Measurements from ENCODE around the gene TARBP2.

The TARBP2 gene

DNA sequence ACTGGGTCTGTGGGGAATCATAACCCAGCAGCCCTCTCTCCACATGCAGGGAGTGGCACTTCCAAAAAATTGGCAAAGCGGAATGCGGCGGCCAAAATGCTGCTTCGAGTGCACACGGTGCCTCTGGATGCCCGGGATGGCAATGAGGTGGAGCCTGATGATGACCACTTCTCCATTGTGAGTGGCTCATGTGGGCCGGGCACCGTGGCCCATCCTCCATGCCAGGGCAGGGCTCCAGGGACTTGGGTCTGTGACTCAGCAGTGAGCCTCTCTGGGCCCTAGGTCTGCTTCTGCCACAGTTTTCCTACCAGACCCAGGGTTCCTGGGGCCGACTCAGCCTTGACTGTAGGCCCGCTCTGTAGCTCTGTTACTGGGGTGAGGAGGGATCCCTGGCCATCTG lies 4.0 kb downstream of the TARBP2 start:
- no peak overlapping the region for H3K27ac ChIP-seq
- TF ChIP-seq, protein P1, sequence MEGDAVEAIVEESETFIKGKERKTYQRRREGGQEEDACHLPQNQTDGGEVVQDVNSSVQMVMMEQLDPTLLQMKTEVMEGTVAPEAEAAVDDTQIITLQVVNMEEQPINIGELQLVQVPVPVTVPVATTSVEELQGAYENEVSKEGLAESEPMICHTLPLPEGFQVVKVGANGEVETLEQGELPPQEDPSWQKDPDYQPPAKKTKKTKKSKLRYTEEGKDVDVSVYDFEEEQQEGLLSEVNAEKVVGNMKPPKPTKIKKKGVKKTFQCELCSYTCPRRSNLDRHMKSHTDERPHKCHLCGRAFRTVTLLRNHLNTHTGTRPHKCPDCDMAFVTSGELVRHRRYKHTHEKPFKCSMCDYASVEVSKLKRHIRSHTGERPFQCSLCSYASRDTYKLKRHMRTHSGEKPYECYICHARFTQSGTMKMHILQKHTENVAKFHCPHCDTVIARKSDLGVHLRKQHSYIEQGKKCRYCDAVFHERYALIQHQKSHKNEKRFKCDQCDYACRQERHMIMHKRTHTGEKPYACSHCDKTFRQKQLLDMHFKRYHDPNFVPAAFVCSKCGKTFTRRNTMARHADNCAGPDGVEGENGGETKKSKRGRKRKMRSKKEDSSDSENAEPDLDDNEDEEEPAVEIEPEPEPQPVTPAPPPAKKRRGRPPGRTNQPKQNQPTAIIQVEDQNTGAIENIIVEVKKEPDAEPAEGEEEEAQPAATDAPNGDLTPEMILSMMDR (conservative IDR thresholded peaks at IDR 0.05), result no peak

GRCh38 chr12:53505555-53506449 lies 4.7 kb downstream of the TARBP2 start:
- TF ChIP-seq, protein P1 (conservative IDR thresholded peaks at IDR 0.05), result no peak
- H3K27ac ChIP-seq, result no peak overlapping the region

DNA sequence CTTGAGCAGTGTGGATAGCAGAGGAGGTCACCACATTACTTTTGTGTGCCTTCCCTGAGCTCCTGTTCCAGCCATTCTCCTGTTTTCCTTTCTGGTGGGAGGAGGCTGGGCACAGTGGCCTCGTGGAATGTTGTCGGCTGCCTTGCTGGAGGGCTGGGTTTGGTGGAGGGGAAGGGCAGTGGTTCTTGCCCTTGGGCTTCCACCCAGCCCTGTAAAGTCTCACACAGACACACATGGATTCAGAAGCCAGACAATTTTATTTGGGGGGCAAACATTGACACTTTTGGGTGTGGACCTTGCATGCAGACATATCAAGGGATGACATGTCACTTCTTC lies 5.3 kb downstream of the TARBP2 start:
- TF ChIP-seq, protein P1 (conservative IDR thresholded peaks at IDR 0.05), result no peak
- no peak overlapping the region for H3K27ac ChIP-seq

- no peak within 1 kb of the TSS for H3K27ac ChIP-seq
- TF ChIP-seq, protein P1 (conservative IDR thresholded peaks at IDR 0.05), result no peak
Measured at GRCh38 chr12:53506881-53507602, 6.0 kb downstream of the TARBP2 start, which contains the start of gene NPFF. Gene NPFF (minus strand): TSS chr12:53507484. CDS start chr12:53507474, 10 bp downstream.

DNA sequence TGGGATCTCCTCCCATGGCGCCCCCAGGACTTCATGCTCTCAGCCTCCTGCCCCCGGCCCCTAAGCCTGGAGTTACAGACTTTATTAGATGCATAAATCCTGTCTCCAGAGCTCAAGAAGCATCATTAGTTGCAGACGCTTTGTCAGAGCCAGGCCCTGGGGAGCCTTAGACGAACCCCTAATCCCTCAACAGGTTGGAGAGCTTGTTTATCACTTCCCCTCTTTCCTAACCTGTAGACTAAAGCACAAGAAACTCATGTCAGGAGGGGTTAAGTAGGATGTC lies 6.5 kb downstream of the TARBP2 start:
- TF ChIP-seq, protein P1 (conservative IDR thresholded peaks at IDR 0.05), result no peak
- no peak overlapping the region for H3K27ac ChIP-seq

DNA sequence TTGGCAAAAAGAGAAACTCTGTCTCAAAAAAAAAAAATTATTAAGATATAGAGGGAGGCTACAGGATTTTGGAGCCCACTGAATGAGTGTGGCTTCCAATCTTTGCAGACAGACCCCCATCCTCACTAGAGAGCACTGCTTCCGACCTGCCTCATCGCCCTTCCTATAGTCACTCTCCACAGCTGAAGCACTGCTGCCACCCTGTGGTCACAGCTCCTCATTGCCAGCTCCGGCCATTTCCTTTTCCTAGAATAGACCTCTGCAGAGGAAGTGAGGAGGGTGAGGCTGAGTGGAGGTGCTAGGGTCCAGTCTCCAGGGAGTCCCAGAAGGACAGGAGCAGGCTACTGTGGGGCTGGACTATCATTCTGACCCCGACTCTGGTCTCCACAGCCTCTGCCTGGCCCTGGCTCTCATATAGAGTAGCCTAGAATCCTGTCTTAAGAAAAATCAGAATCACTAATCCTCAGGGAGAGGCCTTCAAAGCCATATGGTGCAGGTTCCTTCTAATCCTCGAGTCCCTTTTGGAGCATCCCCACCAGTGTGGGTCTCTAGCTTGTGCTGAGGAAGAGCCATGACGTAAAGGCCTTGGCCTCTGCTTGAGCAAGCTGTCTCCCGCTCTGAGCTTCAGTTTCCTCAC lies 7.6 kb downstream of the TARBP2 start:
- peak overlapping the region; percentile 67 for H3K27ac ChIP-seq
- TF ChIP-seq, protein P1 (conservative IDR thresholded peaks at IDR 0.05), result peak; percentile 98

DNA sequence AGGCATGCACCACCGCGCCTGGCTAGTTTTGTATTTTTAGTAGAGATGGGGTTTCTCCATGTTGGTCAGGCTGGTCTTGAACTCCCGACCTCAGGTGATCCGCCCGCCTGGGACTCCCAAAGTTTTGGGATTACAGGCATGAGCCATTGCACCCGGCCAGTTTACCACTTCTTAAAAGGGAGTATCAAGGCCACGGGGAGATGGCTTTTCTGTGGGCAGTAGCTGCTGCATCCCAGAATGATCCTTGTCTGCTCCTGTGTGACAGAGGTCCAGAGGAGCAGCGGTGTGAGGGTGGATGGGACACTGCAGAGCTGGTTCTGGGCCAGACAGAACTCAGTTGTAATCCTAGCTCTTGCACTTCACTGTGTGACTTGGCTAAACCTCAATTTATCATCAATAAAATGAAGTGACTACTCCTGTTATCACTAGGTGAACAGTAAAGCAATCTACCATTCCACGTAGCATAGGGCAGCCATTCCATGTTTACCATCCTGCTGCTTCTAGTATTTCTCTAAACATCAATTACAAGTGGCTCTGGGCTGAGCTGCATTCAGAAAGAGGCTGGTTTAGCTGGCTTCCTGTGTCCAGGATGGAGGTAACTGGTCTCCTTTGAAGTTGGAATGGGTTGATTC lies 9.2 kb downstream of the TARBP2 start:
- peak overlapping the region; percentile 67 for H3K27ac ChIP-seq

More for the DNA sequence above, 9.2 kb downstream of the TARBP2 start:
- TF ChIP-seq, protein P1 (conservative IDR thresholded peaks at IDR 0.05), result no peak

All from VCaP (cell line).